HPDE6-E6E7 (cell line): Measurements from ENCODE around the gene STAG2.
A peak's percentile ranks its signal among the peaks of the same experiment; 100 is the strongest.
"Not testable (repeated sequence)": the region's sequence is repeated elsewhere in the genome, so short reads cannot be mapped to it uniquely, and the experiment has no call there.

Source experiments
- DNase-seq: peaks from one replicate; pipeline ENCODE4 v3.0.0; 2011; ENCODE audit warnings: missing footprints; ENCODE audit errors: extremely low spot score

The STAG2 gene

GRCh38 chrX:123961268-123962005 is at the start of gene STAG2:
Gene STAG2 (plus strand): TSS chrX:123961706. CDS start chrX:124022628, 60,922 bp downstream.
- DNase-seq = peak; percentile 6

GRCh38 chrX:123917069-123917468 is 44.4 kb upstream of the STAG2 start:
- DNase-seq = no peak

- no peak for DNase-seq
These were observed 43.3 kb upstream of the STAG2 start for GRCh38 chrX:123918106-123918721.

GRCh38 chrX:123920105-123920785 is 41.3 kb upstream of the STAG2 start:
- DNase-seq = peak; percentile 49

GRCh38 chrX:123923211-123923610 is 38.3 kb upstream of the STAG2 start:
- DNase-seq = no peak

GRCh38 chrX:123924186-123924585 is 37.3 kb upstream of the STAG2 start:
- no peak for DNase-seq

GRCh38 chrX:123927845-123928244 is 33.7 kb upstream of the STAG2 start:
- DNase-seq = no peak

GRCh38 chrX:123932055-123932454 is 29.5 kb upstream of the STAG2 start:
- not testable (repeated sequence) for DNase-seq

- DNase-seq = no peak
These were observed 18.4 kb upstream of the STAG2 start for GRCh38 chrX:123943074-123943473.

GRCh38 chrX:123943488-123943887 is 18.0 kb upstream of the STAG2 start:
- no peak for DNase-seq

GRCh38 chrX:123949846-123950245 is 11.7 kb upstream of the STAG2 start:
- DNase-seq = no peak

GRCh38 chrX:123959281-123960063 is 2.0 kb upstream of the STAG2 start:
- peak; percentile 8 for DNase-seq

- DNase-seq = no peak
These were observed 594 bp upstream of the STAG2 start for GRCh38 chrX:123960956-123961267.

- no peak for DNase-seq
These were observed 531 bp downstream of the STAG2 start for GRCh38 chrX:123962006-123962467.

GRCh38 chrX:123962794-123963373 is 1.4 kb downstream of the STAG2 start:
- DNase-seq = peak; percentile 67

- no peak for DNase-seq
These were observed 2.8 kb downstream of the STAG2 start for GRCh38 chrX:123964156-123964834.

GRCh38 chrX:123965712-123966111 is 4.2 kb downstream of the STAG2 start:
- DNase-seq = no peak

- no peak for DNase-seq
These were observed 6.0 kb downstream of the STAG2 start for GRCh38 chrX:123967497-123967896.

- no peak for DNase-seq
These were observed 7.0 kb downstream of the STAG2 start for GRCh38 chrX:123968383-123969050.

- DNase-seq = no peak
These were observed 10.5 kb downstream of the STAG2 start for GRCh38 chrX:123971982-123972381.

GRCh38 chrX:123973921-123974320 is 12.4 kb downstream of the STAG2 start:
- no peak for DNase-seq
